Activated B cell treated with CpG ODN at 0.5 μM for 24 hours (primary cell): Measurements from ENCODE around the gene INKA2. TPM values are rescaled to one million over a fixed set of nuclear protein-coding genes. Genes with fewer than 3 reads are reported as not detected.

ENCODE experiments used
- ATAC-seq: fragments of 200-7000 bp; cut with Tn5 transposase; one replicate; pipeline ENCODE4 v1.10.0; 2021; ENCODE audit warnings: low read depth, mild to moderate bottlenecking, moderate library complexity
- CTCF ChIA-PET: fragments of 350-600 bp; sonication (Branson Sonifier 250); formaldehyde crosslinking; loops from one replicate; lab custom pipeline; 2021; ENCODE audit warnings: antibody characterized with exemption; lab: Charles Lee
- POLR2A ChIA-PET: fragments of 350-600 bp; sonication (Branson Sonifier 250); formaldehyde crosslinking; loops from one replicate; lab custom pipeline; 2021; ENCODE audit warnings: antibody characterized with exemption; lab: Charles Lee
- DNase-seq: peaks from one replicate; pipeline ENCODE4 v3.0.0; 2022
- H3K27ac Mint-ChIP-seq: one replicate; pipeline ENCODE4 v1.8.0; 2020; ENCODE audit warnings: mixed read lengths
- H3K27me3 Mint-ChIP-seq: one replicate; pipeline ENCODE4 v1.8.0; 2021; ENCODE audit warnings: mixed read lengths
- H3K36me3 Mint-ChIP-seq: one replicate; pipeline ENCODE4 v1.8.0; 2021; ENCODE audit warnings: low read depth, mixed read lengths
- H3K4me1 Mint-ChIP-seq: one replicate; pipeline ENCODE4 v1.8.0; 2021; ENCODE audit warnings: mixed read lengths
- H3K4me3 Mint-ChIP-seq: one replicate; pipeline ENCODE4 v1.8.0; 2020; ENCODE audit warnings: mild to moderate bottlenecking, mixed read lengths
- H3K9me3 Mint-ChIP-seq: one replicate; pipeline ENCODE4 v1.8.0; 2020; ENCODE audit warnings: mixed read lengths
- intact Hi-C: fragments of 100-400 bp; cut with micrococcal nuclease; formaldehyde crosslinking; loops from one replicate; pipeline ENCODE4 v1.15.1; 2024
- total RNA-seq: library from RNA; stranded (reverse); gene quantifications from 2 replicates; pipeline ENCODE4 v1.2.3, GENCODE V29; 2022
- TF ChIP-seq, protein P1 (sequence below): fragments of 200-600 bp; IDR thresholded peaks from one replicate; pipeline ENCODE4 v1.8.0; 2022; ENCODE audit warnings: antibody characterized with exemption, mild to moderate bottlenecking

The INKA2 gene
- total RNA-seq, 1 donor from 2014 or later: 2.1 TPM

GRCh38 chr1:111734856-111735255, 4.3 kb downstream of the INKA2 start:
- Mint-ChIP-seq H3K36me3 (no peaks in the 10 kb centered on the region), H3K4me1 (peaks cover 15% of the 10 kb centered on the region), H3K9me3 (no peaks in the 10 kb centered on the region), H3K27ac (no peak overlapping the region), H3K27me3 (no peaks in the 10 kb centered on the region), H3K4me3 (no peak overlapping the region)
- no peak for DNase-seq
- CTCF ChIA-PET: interaction anchor here (0.8 to 1.8 kb wide), 2 partner anchors 9 to 20 kb away, joined by 3 to 7 read pairs; no protein-coding TSS in a partner anchor
- intact Hi-C loops: no loop called here
- ATAC-seq: no peak
- TF ChIP-seq, protein P1, sequence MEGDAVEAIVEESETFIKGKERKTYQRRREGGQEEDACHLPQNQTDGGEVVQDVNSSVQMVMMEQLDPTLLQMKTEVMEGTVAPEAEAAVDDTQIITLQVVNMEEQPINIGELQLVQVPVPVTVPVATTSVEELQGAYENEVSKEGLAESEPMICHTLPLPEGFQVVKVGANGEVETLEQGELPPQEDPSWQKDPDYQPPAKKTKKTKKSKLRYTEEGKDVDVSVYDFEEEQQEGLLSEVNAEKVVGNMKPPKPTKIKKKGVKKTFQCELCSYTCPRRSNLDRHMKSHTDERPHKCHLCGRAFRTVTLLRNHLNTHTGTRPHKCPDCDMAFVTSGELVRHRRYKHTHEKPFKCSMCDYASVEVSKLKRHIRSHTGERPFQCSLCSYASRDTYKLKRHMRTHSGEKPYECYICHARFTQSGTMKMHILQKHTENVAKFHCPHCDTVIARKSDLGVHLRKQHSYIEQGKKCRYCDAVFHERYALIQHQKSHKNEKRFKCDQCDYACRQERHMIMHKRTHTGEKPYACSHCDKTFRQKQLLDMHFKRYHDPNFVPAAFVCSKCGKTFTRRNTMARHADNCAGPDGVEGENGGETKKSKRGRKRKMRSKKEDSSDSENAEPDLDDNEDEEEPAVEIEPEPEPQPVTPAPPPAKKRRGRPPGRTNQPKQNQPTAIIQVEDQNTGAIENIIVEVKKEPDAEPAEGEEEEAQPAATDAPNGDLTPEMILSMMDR: no peak
- POLR2A ChIA-PET: no interaction called here

GRCh38 chr1:111734426-111734825, 4.8 kb downstream of the INKA2 start:
- CTCF ChIA-PET: interaction anchor here (0.8 to 1.8 kb wide), 2 partner anchors 9 to 19 kb away, joined by 3 to 7 read pairs; no protein-coding TSS in a partner anchor

DNA sequence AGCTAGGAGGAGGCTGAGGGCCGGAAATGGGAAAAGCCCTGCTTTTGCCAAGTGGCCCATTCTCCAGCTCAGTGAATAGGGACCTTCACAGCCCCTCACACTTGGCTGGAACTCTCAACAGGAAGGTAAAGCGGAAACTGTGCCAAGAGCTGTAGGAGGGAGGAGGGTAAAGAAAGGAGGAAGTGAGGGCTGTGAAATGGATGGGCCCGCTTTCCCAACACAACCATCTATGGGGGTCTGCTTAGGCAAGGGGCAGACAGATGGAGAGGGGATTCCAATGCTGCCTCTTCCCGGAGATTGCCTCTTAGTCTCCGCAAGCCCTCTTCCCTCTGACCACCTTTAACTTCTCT, 5.2 kb downstream of the INKA2 start:
- DNase-seq (no peak), ATAC-seq (no peak)
- no peak overlapping the region for H3K4me3 Mint-ChIP-seq
- peaks cover 13% of the 10 kb centered on the region for H3K4me1 Mint-ChIP-seq
- TF ChIP-seq, protein P1: no peak
- no peaks in the 10 kb centered on the region for H3K36me3 Mint-ChIP-seq
- H3K9me3 Mint-ChIP-seq: no peaks in the 10 kb centered on the region
- no peak overlapping the region for H3K27ac Mint-ChIP-seq
- POLR2A ChIA-PET: no interaction called here
- no peaks in the 10 kb centered on the region for H3K27me3 Mint-ChIP-seq
- intact Hi-C loops: no loop called here
- CTCF ChIA-PET: interaction anchor here (0.8 to 1.8 kb wide), 2 partner anchors 10 to 19 kb away, joined by 3 to 7 read pairs; no protein-coding TSS in a partner anchor

More at GRCh38 chr1:111734426-111734825, 4.8 kb downstream of the INKA2 start:
- no peak for DNase-seq
- H3K27ac Mint-ChIP-seq: no peak overlapping the region
- intact Hi-C loops: no loop called here
- H3K9me3 Mint-ChIP-seq: no peaks in the 10 kb centered on the region
- H3K4me1 Mint-ChIP-seq: peaks cover 13% of the 10 kb centered on the region
- no peaks in the 10 kb centered on the region for H3K27me3 Mint-ChIP-seq
- POLR2A ChIA-PET: no interaction called here
- TF ChIP-seq, protein P1: no peak
- no peaks in the 10 kb centered on the region for H3K36me3 Mint-ChIP-seq
- no peak for ATAC-seq
- no peak overlapping the region for H3K4me3 Mint-ChIP-seq

- H3K36me3 Mint-ChIP-seq: no peaks in the 10 kb centered on the region
- ATAC-seq: no peak
- H3K9me3 Mint-ChIP-seq: no peaks in the 10 kb centered on the region
- POLR2A ChIA-PET: interaction anchor here (0.6 to 0.7 kb wide), 2 partner anchors 60 to 483 kb away, joined by 3 to 4 read pairs; no protein-coding TSS in a partner anchor
- intact Hi-C loops: no loop called here
- H3K27ac Mint-ChIP-seq: no peak overlapping the region
- H3K4me3 Mint-ChIP-seq: no peak overlapping the region
- no peaks in the 10 kb centered on the region for H3K27me3 Mint-ChIP-seq
- DNase-seq: no peak
- TF ChIP-seq, protein P1: no peak
- CTCF ChIA-PET: no interaction called here
- peaks cover 10% of the 10 kb centered on the region for H3K4me1 Mint-ChIP-seq
Measured at GRCh38 chr1:111733183-111733991, 5.8 kb downstream of the INKA2 start.

DNA sequence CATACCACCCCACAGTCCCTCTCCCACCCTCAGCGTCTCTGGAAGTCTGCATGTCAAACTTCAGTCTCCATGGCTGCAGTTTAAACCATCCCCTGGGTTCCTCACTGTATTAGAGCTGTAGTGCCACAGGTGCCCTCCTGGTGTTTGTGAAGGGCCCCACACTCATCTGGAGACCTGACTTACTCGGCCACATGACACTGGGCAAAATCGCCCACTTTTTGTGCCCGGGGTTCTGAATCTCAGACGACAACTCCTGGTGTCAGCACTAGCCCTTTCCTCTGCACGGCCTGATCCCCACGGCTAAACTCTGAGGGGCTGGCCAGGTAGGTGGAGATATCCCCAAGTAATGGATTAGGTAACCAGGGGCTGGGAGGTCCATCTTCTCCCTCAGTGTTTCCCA, 6.5 kb downstream of the INKA2 start:
- CTCF ChIA-PET: no interaction called here
- Mint-ChIP-seq H3K4me3 (no peak overlapping the region), H3K4me1 (peaks cover 6% of the 10 kb centered on the region), H3K9me3 (no peaks in the 10 kb centered on the region), H3K27me3 (no peaks in the 10 kb centered on the region), H3K36me3 (no peaks in the 10 kb centered on the region), H3K27ac (no peak overlapping the region)
- TF ChIP-seq, protein P1: no peak
- DNase-seq (no peak), ATAC-seq (no peak)
- POLR2A ChIA-PET: interaction anchor here (0.7 kb wide), 1 partner anchor 483 kb away, joined by 3 read pairs; no protein-coding TSS in a partner anchor
- intact Hi-C loops: no loop called here
